HG03575 (cell line): ENCODE data around the gene HOXD4.

Experiments
- ATAC-seq: cut with Tn5 transposase; IDR thresholded peaks from one replicate; pipeline ENCODE4 v1.9.1; 2021; ENCODE audit not compliant: unreplicated experiment, insufficient number of reproducible peaks, low FRiP score; ENCODE audit errors: extremely low read depth

HOXD4 gene

DNA sequence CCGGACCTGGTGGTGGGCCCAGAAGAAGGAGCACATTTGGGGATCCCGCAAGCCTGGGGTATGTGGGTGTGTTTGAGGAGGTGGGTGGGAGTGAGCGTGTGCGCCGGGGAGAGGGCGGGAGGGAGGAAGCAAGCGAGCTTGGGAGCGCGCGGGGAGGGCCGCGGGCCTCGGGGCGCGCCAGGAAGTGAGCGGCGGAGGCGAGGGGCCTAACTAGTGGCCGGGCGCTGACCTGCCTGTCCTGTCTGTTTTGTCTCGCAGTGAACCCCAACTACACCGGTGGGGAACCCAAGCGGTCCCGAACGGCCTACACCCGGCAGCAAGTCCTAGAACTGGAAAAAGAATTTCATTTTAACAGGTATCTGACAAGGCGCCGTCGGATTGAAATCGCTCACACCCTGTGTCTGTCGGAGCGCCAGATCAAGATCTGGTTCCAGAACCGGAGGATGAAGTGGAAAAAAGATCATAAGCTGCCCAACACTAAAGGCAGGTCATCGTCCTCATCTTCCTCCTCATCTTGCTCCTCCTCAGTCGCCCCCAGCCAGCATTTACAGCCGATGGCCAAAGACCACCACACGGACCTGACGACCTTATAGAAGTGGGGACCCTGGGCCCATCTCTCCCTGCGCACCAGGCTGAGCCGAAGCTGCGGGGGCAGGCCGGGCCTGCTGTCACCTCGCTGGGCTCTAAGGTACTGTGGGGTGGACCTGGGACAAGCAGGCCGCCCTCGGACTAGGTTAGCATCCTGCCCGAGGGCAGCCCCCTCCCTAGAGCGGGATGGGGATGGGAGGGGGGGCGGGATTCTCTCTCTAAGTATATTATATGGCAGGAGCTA is 1.2 kb downstream of the HOXD4 start:
- no peak for ATAC-seq

DNA sequence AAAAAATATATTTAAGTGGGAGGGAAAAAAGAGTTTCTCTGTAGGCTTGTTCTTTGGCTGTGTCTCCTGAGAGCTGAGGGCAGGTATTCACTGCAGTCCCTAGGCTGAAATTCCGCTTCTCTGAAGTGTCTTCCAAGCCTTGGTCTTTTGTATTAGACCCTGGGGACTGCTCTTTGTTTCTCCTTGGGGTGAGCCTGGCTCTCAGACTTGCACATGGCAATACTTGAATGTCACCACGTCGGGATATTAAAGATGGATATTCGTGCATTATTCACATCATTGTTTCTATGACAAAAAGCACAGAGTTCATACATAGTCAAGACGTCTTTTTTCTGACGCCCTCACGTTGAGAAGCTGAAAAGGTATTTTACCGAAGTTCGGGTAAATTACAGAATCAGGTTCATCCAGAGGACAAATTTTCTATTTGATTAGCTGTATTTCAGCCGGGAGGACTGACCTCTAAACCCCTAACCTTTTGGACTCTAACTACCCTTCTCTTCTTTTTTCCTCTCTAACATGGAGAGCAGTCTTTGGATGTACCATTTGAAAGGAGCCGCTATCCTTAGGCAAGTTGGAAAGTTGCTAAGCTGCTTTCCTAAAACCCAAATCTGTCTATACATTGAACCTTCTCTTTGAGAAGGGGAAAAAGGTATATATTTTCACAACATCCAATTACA is 3.4 kb downstream of the HOXD4 start:
- ATAC-seq = no peak

DNA sequence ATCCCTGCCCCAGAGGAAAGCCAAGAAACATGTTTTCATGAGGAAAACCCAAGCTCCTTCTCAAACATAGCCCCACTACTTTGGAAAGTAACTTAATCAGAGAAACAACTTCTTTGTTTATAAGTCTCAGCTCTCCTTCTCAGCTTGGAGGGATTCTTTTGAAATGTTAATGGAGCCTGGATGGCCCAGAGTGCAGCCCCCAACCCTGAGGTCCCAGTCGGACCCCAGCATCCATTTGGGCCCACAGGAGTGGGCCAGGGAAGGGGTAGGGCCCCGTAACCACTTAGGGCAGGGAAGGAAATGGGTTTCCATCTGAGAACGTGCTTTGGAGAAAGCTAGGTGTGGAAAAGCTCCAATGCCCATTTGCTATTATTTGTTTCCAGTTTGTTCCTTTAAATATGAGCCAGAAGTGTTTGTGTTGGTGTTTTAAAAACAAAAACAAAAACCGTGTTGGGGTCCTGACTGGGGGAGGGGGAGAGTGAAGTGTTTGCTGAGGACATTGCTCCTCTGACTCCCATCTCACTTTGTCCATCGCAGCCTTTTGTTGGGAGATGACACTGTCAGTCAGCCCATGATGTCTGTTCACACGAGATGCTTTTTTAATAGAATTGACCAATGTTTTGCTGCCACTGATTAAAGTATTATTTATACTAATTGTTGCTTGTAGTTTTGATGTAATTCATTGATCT is 4.2 kb downstream of the HOXD4 start:
- ATAC-seq = no peak

DNA sequence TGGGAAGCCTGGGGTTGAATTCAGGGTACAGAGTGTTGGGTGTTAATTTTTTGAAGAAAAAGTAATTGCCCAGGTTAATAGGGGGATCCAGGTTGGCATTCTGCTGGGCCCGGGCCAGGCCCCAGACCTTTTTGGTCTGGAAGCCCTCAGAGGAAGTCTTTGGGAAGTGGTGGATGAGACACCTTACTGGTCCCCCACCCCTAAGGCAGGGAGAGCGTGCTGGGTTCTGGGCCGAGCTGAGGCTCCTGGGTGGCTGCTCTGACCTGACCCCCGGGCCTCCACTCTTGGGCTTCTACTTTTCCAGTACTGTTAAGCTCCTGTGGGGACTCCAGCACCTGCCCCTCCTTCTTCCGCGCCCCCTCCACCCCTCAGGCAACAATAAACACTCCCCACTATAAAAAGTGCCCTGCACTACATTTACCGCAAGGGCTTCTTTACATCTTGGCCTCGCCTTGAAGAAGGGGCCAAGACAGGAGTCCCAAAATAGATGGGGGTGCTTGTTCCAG is 5.0 kb downstream of the HOXD4 start:
- ATAC-seq = no peak

DNA sequence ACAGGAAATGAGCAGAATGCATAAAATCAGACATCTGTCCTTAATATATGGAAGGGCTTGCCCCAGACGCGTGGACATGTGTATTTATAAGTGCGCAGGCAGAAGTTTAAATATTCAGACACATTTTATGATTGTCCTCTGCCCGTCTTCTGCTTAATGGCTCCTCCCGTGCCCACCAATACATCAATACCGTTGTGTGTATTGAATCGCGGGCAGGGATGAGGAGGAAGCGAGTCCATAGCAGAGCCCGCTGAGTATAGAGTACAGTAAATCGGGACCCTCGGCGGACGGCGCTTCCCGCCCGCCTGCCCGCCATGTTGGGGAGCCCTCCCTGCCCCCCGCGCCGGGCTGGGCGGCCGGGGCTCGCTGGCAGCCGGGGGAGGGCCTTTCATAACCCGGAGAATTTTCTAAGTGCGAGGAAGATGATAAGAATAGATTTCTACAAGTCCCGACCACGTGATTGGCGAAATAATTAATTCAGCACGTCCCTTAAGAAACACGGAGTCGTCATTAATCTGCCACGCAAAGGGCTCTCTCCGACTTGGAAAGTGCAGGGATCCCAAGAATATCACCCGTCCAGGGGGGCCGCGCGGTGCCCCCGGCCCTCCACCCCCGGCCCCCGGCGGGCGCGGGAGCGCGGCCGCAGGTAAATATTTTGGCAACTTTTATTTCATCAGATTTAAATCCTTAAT is 5.6 kb downstream of the HOXD4 start, which contains the start of gene HOXD3:
HOXD3 (plus strand) TSS at position 501 of the 692 bp plus-strand sequence. CDS start 11,808 bp downstream, outside the sequence.
- no peak for ATAC-seq

DNA sequence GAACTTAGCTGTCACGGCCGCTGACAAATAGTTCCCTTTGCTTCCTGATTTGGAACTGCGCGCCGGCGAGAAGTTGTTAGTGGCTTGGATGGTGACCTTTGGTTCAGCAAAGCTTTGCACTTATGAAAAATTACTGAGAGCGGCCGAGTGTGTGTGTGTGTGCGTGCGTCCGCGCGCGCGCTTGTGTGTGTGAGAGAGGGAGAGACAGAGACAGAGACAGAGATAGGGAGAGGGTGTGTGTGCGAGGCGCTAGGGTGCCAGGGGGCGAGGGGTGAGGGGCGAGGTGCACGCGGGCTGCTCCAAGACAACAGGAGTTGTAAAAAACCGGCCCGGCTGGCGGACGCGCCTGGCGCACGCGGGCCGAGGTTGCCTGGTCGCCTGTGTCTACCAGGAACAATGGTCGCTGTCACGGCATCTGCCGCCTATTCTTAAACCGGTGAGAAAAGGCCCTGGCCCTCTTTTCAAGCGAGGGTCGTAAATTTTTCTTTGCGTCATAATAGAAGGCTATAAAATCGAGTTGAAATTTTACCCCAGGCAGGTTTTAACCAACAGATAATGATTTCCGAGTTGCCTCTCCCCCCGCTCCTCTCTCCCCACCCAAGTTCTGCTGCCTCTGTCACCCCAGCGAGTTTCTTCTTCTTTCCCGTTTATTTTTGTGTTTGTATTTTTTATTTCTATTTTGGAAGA is 6.3 kb downstream of the HOXD4 start:
- no peak for ATAC-seq

DNA sequence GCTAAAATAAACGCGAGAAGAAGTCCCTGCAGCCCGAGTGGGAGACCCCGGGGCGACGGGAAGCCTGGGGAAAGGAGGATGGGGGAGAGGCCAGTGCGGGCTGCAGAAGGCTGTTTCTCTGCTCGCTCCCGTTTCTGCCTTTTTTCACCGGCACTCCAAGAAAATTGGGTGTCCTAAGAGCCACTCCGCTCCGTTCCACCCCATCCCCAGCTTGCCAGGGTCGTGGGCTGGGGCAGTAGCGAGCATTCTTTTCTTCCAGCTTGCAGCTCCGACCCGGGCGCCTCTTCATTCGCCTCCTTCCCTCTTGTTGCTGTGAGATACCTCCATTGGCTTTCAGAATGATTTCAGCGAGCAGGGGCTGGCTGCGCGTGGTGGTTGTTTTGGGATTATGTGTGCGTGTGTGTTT is 6.8 kb downstream of the HOXD4 start:
- ATAC-seq = no peak

DNA sequence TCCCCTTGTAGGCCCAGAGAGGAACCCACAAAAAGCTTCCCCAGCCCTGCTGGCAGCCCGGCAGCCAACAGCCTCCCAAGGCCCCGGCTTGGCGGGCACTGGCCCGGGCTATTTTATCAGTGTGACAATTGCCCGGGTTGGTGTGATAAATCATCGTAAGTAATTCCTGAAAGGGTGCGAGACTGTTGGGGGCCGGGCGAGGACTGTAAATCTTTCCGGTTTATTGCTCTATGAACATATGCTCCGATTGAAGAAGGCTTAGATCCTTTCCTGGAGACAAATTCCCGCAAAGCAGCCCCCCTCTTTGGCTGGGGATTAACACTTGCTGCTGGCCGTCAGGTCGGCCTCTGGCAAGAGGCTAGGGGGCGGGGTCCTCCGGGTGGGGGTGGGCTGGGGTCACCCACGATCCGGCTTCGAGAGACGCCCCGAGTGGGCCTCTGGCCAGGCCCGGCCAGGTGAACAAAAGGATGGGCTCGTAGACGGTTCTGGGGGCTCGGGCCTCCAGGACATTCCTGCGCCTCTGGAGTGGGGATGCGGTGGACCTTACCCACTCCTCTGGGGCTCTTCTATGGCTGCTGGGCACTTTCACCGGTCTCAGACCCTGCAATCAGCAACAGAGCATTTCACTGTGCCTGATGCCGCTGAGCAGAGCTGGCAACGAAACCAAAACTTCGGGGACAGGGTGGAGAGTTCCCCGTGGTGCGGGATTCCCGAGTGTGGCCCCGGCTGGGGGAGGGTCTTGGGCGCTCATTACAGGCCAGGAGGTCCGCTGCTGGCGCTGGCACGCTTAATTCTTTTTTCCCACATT is 7.7 kb downstream of the HOXD4 start:
- ATAC-seq = no peak

DNA sequence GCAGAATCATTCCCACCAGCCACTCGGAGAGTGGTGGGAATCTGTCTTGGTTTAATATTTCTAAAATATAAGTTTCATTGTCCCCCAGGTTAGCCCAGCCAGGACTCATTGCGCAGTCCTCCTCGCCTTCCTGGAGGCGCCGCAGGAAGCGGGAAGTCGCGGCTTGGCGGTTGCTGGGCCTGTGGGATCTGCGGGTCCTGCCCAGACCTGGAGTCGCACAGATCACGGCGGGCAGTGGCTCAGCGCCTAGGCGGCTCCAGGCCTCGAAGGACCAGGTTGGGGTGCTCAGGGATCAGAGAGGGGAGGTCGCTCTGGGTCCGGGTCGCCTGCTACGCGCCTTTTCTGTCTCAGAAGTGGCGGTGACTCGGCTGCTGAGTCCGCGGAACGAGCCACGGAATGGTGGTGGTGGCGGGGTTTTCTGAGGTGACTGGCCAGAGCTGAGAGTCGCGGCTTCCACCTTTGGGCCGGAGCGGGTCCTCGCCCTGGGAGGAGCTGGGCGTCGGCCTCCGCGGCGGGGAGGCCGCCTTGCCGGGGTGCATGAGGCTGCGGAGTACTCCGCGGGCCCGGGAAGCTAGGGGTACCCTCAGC is 8.4 kb downstream of the HOXD4 start:
- no peak for ATAC-seq

DNA sequence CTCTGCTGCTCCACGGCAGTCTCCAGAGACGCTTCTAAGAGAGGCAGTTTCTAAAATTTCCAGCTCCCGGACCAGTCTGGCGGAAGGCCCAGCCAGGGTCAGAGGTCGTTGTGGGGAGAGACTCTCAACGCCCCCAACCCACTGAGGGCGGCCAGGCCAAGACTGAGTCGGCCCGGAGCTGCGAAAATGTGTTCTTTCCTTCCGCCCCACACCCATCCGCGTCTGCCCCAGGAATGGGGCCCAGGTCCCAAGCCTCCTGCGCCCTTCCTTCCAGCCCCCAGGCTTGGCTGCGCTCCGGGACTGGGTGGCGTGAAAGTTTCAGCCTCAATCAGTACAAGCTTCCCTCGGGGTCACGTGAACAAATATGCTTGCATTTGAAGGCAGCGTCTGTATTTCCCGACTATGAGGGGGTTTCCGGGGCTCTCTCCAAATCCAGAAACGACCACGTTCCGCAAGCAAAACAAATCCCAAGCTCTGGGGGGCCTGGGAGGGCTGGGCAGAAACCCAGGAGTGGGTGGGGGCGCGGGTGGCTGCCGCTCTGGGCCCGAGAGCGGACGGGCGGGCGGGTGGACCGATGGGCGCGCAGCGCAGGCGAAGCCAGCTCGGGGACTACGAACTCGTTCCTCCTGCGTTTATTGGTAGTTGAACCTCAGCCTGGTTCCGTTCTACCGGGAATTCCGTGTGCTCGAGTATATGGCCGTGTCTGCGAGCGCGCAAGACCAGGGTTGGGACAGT is 9.1 kb downstream of the HOXD4 start:
- ATAC-seq = no peak

DNA sequence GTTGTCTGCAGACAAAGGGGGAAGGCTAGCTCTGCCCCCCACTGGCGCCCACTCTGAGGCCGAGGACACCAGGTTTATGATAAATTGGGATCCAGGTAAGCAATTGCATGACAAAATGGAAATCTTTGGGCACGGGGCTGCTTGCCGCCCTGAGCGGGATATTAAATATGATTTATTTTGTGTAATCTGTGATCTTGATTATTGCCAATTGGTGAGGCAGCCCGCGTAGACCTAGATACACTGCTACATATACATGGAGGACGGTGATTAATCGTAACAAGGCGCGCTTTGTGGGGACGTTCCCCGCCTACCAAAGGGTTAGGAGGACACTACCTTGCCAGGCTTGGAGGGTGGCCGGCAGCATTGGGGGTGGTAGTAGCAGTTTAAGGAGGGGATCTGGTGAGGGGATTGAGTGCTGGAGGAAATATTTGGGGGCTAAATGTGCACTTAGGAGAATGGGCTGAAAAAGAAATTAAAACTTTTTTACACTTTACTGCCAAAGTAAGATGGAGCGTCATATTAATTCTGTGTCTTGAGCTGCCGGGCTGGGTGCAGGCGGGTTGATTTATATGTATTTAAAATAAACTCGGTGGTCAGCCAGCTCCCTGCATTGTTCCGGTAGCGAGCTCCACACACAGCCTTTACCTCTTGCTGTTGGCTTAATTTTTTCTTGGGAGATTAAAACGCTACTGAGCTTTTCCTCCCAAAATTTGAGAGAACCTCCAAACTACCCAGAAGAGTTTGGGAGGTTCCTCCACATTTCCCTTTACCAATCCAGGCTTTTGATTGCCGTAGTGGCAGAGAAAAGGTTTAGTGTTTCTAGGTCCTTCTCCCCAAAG is 9.9 kb downstream of the HOXD4 start:
- ATAC-seq = no peak

DNA sequence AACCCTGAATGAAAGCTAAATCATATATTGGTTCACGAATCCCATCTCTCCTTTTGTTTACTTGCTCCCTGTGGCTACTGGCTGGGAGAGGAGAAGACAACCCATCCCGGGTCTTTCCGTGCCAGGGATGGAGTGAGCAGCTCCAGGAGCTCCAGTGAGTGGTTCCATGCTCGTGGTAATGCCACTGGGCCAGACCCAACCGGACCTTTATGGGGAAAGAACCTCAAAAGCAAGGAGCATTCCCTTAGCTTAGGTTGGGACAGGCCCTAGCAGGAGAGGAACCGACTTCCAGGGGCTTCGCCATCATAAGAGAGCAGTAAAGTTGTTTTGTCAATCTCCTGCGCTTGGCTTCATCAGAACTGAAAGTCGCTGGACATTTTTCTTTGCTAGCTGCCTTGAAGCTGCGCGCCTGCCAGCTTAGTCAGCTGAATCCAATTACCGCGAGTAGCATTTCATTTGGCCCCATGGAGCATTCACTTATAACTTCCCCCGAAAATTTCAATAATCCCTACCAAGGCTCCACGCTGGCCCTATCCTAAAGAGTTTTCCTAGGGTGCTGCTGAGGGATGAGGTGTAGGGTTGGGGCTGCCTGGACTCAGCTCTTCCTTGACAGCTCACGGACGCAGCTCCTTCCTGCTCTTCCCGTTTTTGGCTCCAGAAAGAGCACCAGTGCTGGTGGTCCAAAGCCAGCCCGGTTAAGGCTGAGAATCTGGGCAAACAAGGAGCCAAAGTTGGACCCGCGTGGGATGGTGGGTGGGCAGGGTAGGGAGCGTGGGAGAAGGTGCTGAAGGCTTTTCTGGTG is 10.7 kb downstream of the HOXD4 start:
- no peak for ATAC-seq

DNA sequence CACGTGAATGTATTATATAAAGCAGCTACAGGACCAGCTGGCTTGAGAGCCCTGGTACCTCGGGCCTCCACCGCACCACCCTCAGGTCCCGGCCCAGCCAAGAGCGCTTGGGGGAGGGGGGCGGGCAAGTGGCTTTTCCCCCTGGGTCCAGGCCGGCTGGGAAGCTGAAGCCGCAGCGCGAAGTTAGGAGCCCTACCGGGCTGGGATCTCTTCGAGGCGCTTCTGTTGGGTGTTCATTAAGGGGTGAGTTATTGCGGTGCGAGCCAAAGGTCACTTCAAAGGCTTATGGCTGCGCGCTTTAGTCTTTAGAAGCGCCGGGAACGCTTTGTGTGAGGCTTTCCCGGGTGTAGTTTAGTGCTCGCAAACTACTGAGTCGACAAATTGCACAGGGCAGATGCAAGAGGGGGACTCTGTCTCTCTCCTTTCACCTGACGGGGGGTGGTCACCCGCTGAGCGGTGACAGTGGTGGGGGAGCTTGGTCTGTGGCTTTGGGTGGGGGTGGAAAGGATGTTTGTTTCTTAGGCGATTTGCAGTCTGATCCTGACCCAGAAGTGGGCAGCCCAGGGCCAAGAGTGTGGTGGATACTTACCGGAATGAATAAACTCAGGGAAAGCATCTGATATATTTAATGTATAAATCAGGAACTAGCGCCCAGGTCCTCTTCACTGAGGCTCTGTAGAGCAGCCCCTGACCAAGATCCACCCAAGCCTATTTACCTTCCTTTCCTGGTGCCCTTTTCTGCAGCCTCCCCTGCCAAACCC is 11.7 kb downstream of the HOXD4 start:
- no peak for ATAC-seq

DNA sequence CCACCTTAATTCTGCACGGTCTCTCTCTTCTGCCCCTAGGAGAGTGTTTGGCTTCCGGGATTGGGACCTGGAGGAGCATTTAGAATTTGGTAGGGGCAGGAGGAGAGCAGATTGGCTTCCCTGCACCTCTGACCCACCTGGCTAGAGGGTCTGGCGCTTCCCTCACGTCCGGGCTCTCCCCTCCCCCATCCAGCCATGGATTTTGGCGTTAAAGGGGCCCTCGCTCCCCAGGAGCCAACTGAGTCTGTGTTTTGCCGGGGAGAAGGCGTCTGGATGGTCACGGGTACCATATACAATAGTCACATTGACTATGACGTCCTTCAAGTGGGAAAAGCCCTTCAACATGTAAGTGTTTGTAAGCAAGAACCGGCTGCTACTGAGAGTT is 12.3 kb downstream of the HOXD4 start:
- ATAC-seq = no peak

DNA sequence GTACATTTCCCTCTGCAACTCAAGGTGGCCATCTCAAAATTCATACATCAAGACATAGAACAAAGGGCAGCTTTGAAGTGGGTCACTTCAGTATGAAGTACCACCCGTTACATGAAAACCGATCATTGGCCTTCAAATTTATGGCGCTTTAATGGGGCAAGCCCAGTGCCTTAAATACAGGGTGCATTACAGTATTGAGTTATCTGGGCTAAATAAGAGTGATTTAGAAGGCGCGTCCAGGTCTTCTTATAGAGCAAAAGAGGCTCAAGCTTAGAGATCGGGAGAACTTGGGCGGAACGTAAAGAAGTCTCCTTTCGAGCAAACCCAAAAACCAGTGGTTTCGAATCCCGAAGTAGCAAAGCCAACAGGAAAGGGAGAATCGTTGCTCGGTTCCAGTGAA is 12.9 kb downstream of the HOXD4 start:
- no peak for ATAC-seq
